ENCODE data around the gene PVR. TPM values are rescaled to one million over a fixed set of nuclear protein-coding genes. Genes with fewer than 3 reads are reported as not detected.
"Not testable (repeated sequence)": the region's sequence is repeated elsewhere in the genome, so short reads cannot be mapped to it uniquely, and the experiment has no call there.

The PVR gene
- total RNA-seq, 3 donors from 2014 or later, result 23.8 to 39.8 (median 26.7) TPM

DNA sequence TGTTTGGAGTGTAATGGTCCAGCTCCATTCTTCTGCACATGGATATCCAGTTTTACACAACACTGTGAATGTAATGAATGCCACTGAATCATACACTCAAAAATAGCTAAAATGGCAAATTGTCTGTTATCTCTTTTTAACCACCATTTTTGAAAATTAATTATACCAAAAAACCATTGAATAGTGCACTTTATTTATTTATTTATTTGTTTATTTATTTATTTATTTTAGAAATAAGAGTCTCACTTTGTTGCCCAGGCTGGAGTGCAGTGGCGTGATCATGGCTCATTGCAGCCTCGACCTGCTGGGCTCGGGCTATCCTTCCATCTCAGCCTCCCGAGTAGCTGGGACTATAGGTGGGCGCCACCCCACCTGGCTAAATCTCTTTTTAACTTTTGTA, 20.3 kb downstream of the PVR start:
- Histone ChIP-seq H3K4me3 (no peak overlapping the region), H3K36me3 (ENCODE audit: low read depth) (peaks cover 6% of the 10 kb centered on the region), H3K9me3 (no peaks in the 10 kb centered on the region), H3K4me1 (ENCODE audit: low read depth) (no peaks in the 10 kb centered on the region)
- TF ChIP-seq, protein P1, sequence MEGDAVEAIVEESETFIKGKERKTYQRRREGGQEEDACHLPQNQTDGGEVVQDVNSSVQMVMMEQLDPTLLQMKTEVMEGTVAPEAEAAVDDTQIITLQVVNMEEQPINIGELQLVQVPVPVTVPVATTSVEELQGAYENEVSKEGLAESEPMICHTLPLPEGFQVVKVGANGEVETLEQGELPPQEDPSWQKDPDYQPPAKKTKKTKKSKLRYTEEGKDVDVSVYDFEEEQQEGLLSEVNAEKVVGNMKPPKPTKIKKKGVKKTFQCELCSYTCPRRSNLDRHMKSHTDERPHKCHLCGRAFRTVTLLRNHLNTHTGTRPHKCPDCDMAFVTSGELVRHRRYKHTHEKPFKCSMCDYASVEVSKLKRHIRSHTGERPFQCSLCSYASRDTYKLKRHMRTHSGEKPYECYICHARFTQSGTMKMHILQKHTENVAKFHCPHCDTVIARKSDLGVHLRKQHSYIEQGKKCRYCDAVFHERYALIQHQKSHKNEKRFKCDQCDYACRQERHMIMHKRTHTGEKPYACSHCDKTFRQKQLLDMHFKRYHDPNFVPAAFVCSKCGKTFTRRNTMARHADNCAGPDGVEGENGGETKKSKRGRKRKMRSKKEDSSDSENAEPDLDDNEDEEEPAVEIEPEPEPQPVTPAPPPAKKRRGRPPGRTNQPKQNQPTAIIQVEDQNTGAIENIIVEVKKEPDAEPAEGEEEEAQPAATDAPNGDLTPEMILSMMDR (IDR thresholded peaks at IDR 0.05), result no peak
- intact Hi-C loops (cut with DNase I, micrococcal nuclease), result no loop called here
- ATAC-seq (no peak), DNase-seq (no peak)

- Histone ChIP-seq H3K36me3 (ENCODE audit: low read depth) (peaks cover 6% of the 10 kb centered on the region), H3K4me3 (no peak overlapping the region), H3K9me3 (no peaks in the 10 kb centered on the region), H3K4me1 (ENCODE audit: low read depth) (no peaks in the 10 kb centered on the region)
- no peak for DNase-seq
- no peak for ATAC-seq
- intact Hi-C loops (cut with DNase I, micrococcal nuclease), result no loop called here
- TF ChIP-seq, protein P1 (IDR thresholded peaks at IDR 0.05), result no peak
These were observed 21.3 kb downstream of the PVR start for GRCh38 chr19:44664976-44665375.

DNA sequence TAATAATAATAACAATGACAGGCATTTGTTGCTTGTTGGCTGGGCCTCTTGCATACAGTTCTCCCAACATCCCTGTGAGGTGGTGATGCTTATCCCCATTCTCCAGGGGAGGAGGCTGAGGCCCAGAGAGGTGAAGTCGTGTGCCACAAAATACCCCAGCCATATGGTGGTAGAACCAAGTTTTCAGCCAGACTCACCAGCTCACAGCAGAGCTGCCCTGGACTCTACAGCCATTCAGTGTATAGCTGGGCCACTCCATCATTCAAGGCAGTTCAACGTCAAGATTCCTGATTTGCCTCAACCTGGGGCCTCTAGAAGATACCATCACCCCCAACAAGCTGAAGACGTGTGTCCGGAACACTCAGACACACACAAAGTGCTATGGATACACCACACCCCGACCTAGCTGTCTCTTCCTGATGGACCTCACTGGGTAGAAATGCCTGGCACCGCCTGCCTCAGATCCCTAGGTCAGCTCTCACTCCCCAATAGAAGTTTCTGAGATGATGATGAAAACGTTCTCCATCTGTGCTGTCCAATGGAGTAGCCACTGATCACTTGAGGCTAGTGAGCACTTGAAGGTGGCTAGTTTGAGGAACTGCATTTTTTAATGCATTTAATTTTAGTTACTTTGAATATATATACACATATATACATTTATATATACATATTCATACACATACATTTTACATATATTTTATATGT, 23.3 kb downstream of the PVR start:
- Histone ChIP-seq H3K4me1 (ENCODE audit: low read depth) (no peaks in the 10 kb centered on the region), H3K36me3 (ENCODE audit: low read depth) (peaks cover 5% of the 10 kb centered on the region), H3K9me3 (no peaks in the 10 kb centered on the region), H3K4me3 (no peak overlapping the region)
- DNase-seq (no peak), ATAC-seq (no peak)
- TF ChIP-seq, protein P1 (IDR thresholded peaks at IDR 0.05), result no peak
- intact Hi-C loops (cut with DNase I, micrococcal nuclease), result no loop called here

- intact Hi-C loops (cut with DNase I, micrococcal nuclease), result no loop called here
- ATAC-seq (peak; percentile 28), DNase-seq (no peak)
- no peaks in the 10 kb centered on the region for H3K9me3 ChIP-seq
- TF ChIP-seq, protein P1 (IDR thresholded peaks at IDR 0.05), result no peak
- no peaks in the 10 kb centered on the region for H3K36me3 ChIP-seq (ENCODE audit: low read depth)
- H3K4me3 ChIP-seq, result no peak overlapping the region
- H3K4me1 ChIP-seq (ENCODE audit: low read depth), result no peaks in the 10 kb centered on the region
These were observed 25.5 kb downstream of the PVR start for GRCh38 chr19:44668985-44669764.

- intact Hi-C loops (cut with DNase I, micrococcal nuclease); H3K36me3 ChIP-seq (ENCODE audit: low read depth); H3K9me3 ChIP-seq; DNase-seq; H3K4me3 ChIP-seq; H3K4me1 ChIP-seq (ENCODE audit: low read depth); ATAC-seq: not testable (repeated sequence)
These were observed 26.3 kb downstream of the PVR start for GRCh38 chr19:44670027-44670426.

GRCh38 chr19:44671400-44671799, 27.7 kb downstream of the PVR start, which contains the start of gene CEACAM19:
Gene CEACAM19, plus strand, starts transcription at chr19:44671482. Its CDS starts 450 bp downstream, at chr19:44671932.
- Histone ChIP-seq H3K9me3 (no peaks in the 10 kb centered on the region), H3K36me3 (ENCODE audit: low read depth) (no peaks in the 10 kb centered on the region), H3K4me1 (ENCODE audit: low read depth) (no peaks in the 10 kb centered on the region), H3K4me3 (no peak within 1 kb of the TSS)
- DNase-seq, result no peak
- peak; percentile 65 for ATAC-seq
- intact Hi-C loops (cut with DNase I, micrococcal nuclease), result no loop called here
- TF ChIP-seq, protein P1 (IDR thresholded peaks at IDR 0.05), result no peak
